ENCODE data around the gene LHPP.

The LHPP gene

GRCh38 chr10:124575107-124576035, 113.7 kb downstream of the LHPP start:
- H3K27me3 ChIP-seq (replicated peaks), result no peaks in the 10 kb centered on the region
- no peak overlapping the region for H3K27ac ChIP-seq
- in situ Hi-C loops (cut with HindIII; ENCODE audit: low pct_ligation_motif_present, low sequenced_read_pairs), result no loop called here
- no peak overlapping the region for H3K4me3 ChIP-seq (ENCODE audit: low read depth, low read length)
- no peak for DNase-seq
- H3K36me3 ChIP-seq (replicated peaks), result no peaks in the 10 kb centered on the region
- no peak for TF ChIP-seq CTCF (IDR thresholded peaks at IDR 0.05; ENCODE audit: low read depth, low read length, missing control alignments)

DNA sequence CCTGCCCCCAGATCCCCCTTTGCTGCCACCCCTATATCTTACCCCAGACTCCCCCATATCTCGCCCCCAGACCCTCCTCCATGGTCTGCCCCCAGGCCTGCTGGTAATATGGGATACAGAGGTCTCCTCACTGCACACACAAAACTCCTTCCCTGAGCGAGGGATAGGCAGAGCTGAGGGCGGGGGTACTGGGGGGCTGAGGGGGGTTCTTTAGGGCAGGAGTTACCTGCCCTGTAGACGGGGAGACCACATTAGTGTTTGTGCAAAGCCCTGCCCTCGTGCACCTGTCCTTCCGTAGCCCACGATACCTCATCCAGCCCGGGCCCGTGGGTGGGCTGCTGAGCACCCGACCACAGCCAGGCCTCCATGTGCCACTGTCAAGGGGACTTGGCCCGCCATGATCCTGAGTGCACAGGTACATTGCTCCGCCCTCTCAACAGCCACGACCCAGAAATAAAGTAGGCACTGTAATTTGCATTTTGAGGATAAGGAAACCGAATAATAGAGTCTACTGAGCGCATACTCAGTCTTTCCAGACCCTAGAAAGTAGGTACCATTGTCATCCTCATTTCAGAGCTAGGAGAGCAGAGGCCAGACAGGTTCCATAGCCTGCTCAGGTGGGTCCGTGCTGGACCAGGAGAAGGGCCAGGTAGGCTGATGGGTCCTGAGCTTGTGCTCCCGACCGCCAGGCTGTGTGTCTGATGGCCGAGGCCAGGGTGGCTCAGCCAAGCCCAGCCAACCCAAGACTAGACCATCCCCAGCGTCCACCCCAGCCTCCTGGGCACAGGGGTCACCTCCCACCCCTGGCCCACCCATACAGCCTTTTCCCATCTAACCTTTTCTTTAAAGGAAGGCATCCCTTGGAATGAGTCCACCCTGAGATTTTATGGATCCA, 115.2 kb downstream of the LHPP start:
- no peaks in the 10 kb centered on the region for H3K27me3 ChIP-seq (replicated peaks)
- no peak overlapping the region for H3K4me3 ChIP-seq (ENCODE audit: low read depth, low read length)
- in situ Hi-C loops (cut with HindIII; ENCODE audit: low pct_ligation_motif_present, low sequenced_read_pairs), result no loop called here
- TF ChIP-seq CTCF (IDR thresholded peaks at IDR 0.05; ENCODE audit: low read depth, low read length, missing control alignments), result no peak
- no peak overlapping the region for H3K27ac ChIP-seq
- no peak for DNase-seq
- no peaks in the 10 kb centered on the region for H3K36me3 ChIP-seq (replicated peaks)

GRCh38 chr10:124577651-124578050, 116.0 kb downstream of the LHPP start:
- in situ Hi-C loops (cut with HindIII; ENCODE audit: low pct_ligation_motif_present, low sequenced_read_pairs), result no loop called here
- Histone ChIP-seq H3K27me3 (replicated peaks) (no peaks in the 10 kb centered on the region), H3K27ac (no peak overlapping the region), H3K4me3 (ENCODE audit: low read depth, low read length) (no peak overlapping the region), H3K36me3 (replicated peaks) (no peaks in the 10 kb centered on the region)
- no peak for TF ChIP-seq CTCF (IDR thresholded peaks at IDR 0.05; ENCODE audit: low read depth, low read length, missing control alignments)
- DNase-seq, result no peak

- TF ChIP-seq CTCF (IDR thresholded peaks at IDR 0.05; ENCODE audit: low read depth, low read length, missing control alignments), result no peak
- no peak overlapping the region for H3K27ac ChIP-seq
- in situ Hi-C loops (cut with HindIII; ENCODE audit: low pct_ligation_motif_present, low sequenced_read_pairs), result no loop called here
- no peaks in the 10 kb centered on the region for H3K27me3 ChIP-seq (replicated peaks)
- no peak overlapping the region for H3K4me3 ChIP-seq (ENCODE audit: low read depth, low read length)
- no peak for DNase-seq
- no peaks in the 10 kb centered on the region for H3K36me3 ChIP-seq (replicated peaks)
Measured at GRCh38 chr10:124578231-124579010, 116.8 kb downstream of the LHPP start.

DNA sequence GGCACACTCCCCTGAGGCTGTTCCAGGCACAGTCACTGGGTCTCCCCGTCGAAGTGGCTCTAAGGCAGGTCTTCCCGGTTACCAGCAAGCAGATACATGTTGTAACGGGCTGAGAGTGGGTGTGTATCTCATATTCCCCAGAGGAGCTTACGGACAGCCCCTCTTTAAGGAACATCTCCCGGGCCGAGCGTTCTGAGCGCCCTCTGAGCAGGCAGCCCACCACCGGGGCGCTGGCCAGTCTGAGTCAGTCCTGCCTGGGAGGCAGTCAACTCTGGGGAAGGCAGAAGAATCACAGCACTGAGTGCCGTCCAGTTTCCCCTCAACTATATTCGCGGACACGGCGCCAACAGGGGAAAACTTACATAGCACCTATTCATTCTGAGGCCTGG, 117.4 kb downstream of the LHPP start:
- no peak for TF ChIP-seq CTCF (IDR thresholded peaks at IDR 0.05; ENCODE audit: low read depth, low read length, missing control alignments)
- Histone ChIP-seq H3K27me3 (replicated peaks) (no peaks in the 10 kb centered on the region), H3K27ac (no peak overlapping the region), H3K36me3 (replicated peaks) (no peaks in the 10 kb centered on the region), H3K4me3 (ENCODE audit: low read depth, low read length) (no peak overlapping the region)
- in situ Hi-C loops (cut with HindIII; ENCODE audit: low pct_ligation_motif_present, low sequenced_read_pairs), result no loop called here
- no peak for DNase-seq
